ENCODE measurements around the gene SLC13A5.

Gene SLC13A5

GRCh38 chr17:6699997-6700947, 12.9 kb downstream of the SLC13A5 start:
- Histone ChIP-seq H3K9me3 (ENCODE audit: insufficient read depth, low read depth, low read length) (no peaks in the 10 kb centered on the region), H3F3A (ENCODE audit: low read depth) (no peaks in the 10 kb centered on the region), H3K36me3 (ENCODE audit: insufficient read depth, low read length) (no peaks in the 10 kb centered on the region), H2AFZ (ENCODE audit: low read length) (no peak overlapping the region), H3K9me2 (replicated peaks; ENCODE audit: low read depth, low read length) (no peaks in the 10 kb centered on the region), H3K4me3 (ENCODE audit: low read length, poor library complexity, severe bottlenecking) (no peak overlapping the region), H3K4me2 (ENCODE audit: low read depth, low read length, poor library complexity, severe bottlenecking) (no peak overlapping the region), H3K9ac (ENCODE audit: low read depth, low read length, poor library complexity, severe bottlenecking) (no peak overlapping the region), H3K79me2 (ENCODE audit: insufficient read depth, low read length) (no peaks in the 10 kb centered on the region), H3K27me3 (ENCODE audit: insufficient read depth, low read length, poor library complexity, severe bottlenecking) (no peaks in the 10 kb centered on the region), H4K20me1 (ENCODE audit: insufficient read depth, low read length, poor library complexity, severe bottlenecking) (no peaks in the 10 kb centered on the region), H3K4me1 (ENCODE audit: insufficient read depth, low read length, poor library complexity, severe bottlenecking) (no peaks in the 10 kb centered on the region)
- no peak for TF ChIP-seq CTCF (conservative IDR thresholded peaks at IDR 0.05; ENCODE audit: low read length)
- no peak for TF ChIP-seq EZH2phosphoT487 (IDR thresholded peaks at IDR 0.05; ENCODE audit: borderline replicate concordance)

- Histone ChIP-seq H3K27me3 (ENCODE audit: insufficient read depth, low read length, poor library complexity, severe bottlenecking) (no peaks in the 10 kb centered on the region), H3K9me3 (ENCODE audit: insufficient read depth, low read depth, low read length) (no peaks in the 10 kb centered on the region), H4K20me1 (ENCODE audit: insufficient read depth, low read length, poor library complexity, severe bottlenecking) (no peaks in the 10 kb centered on the region), H3K9me2 (replicated peaks; ENCODE audit: low read depth, low read length) (no peaks in the 10 kb centered on the region), H3F3A (ENCODE audit: low read depth) (no peaks in the 10 kb centered on the region), H2AFZ (ENCODE audit: low read length) (no peak overlapping the region), H3K4me2 (ENCODE audit: low read depth, low read length, poor library complexity, severe bottlenecking) (no peak overlapping the region), H3K4me1 (ENCODE audit: insufficient read depth, low read length, poor library complexity, severe bottlenecking) (no peaks in the 10 kb centered on the region), H3K36me3 (ENCODE audit: insufficient read depth, low read length) (no peaks in the 10 kb centered on the region), H3K4me3 (ENCODE audit: low read length, poor library complexity, severe bottlenecking) (no peak overlapping the region), H3K9ac (ENCODE audit: low read depth, low read length, poor library complexity, severe bottlenecking) (no peak overlapping the region), H3K79me2 (ENCODE audit: insufficient read depth, low read length) (no peaks in the 10 kb centered on the region)
- TF ChIP-seq CTCF (conservative IDR thresholded peaks at IDR 0.05; ENCODE audit: low read length), result no peak
- TF ChIP-seq EZH2phosphoT487 (IDR thresholded peaks at IDR 0.05; ENCODE audit: borderline replicate concordance), result no peak
These were observed 15.2 kb downstream of the SLC13A5 start for GRCh38 chr17:6698004-6698403.

GRCh38 chr17:6696906-6697305, 16.3 kb downstream of the SLC13A5 start:
- Histone ChIP-seq H3K9me3 (ENCODE audit: insufficient read depth, low read depth, low read length) (no peaks in the 10 kb centered on the region), H3K4me1 (ENCODE audit: insufficient read depth, low read length, poor library complexity, severe bottlenecking) (no peaks in the 10 kb centered on the region), H3K4me3 (ENCODE audit: low read length, poor library complexity, severe bottlenecking) (no peak overlapping the region), H3K27me3 (ENCODE audit: insufficient read depth, low read length, poor library complexity, severe bottlenecking) (no peaks in the 10 kb centered on the region), H2AFZ (ENCODE audit: low read length) (no peak overlapping the region), H4K20me1 (ENCODE audit: insufficient read depth, low read length, poor library complexity, severe bottlenecking) (no peaks in the 10 kb centered on the region), H3K36me3 (ENCODE audit: insufficient read depth, low read length) (no peaks in the 10 kb centered on the region), H3F3A (ENCODE audit: low read depth) (no peaks in the 10 kb centered on the region), H3K9ac (ENCODE audit: low read depth, low read length, poor library complexity, severe bottlenecking) (no peak overlapping the region), H3K79me2 (ENCODE audit: insufficient read depth, low read length) (no peaks in the 10 kb centered on the region), H3K4me2 (ENCODE audit: low read depth, low read length, poor library complexity, severe bottlenecking) (no peak overlapping the region), H3K9me2 (replicated peaks; ENCODE audit: low read depth, low read length) (no peaks in the 10 kb centered on the region)
- TF ChIP-seq EZH2phosphoT487 (IDR thresholded peaks at IDR 0.05; ENCODE audit: borderline replicate concordance) (no peak), CTCF (conservative IDR thresholded peaks at IDR 0.05; ENCODE audit: low read length) (no peak)
